Activated naive CD4-positive, alpha-beta T cell treated with anti-CD3 and anti-CD28 coated beads, Interleukin-2, amount 50 U/mL, for 16 hours (primary cell): ENCODE data around the gene SPR.

ENCODE experiments used
- DNase-seq: peaks from one replicate; pipeline ENCODE4 v3.0.0-alpha.2; 2020

SPR gene

GRCh38 chr2:72933207-72933606 lies 46.0 kb downstream of the SPR start:
- DNase-seq = no peak

GRCh38 chr2:72933646-72934151 lies 46.5 kb downstream of the SPR start:
- DNase-seq = no peak

GRCh38 chr2:72934683-72935610 lies 47.7 kb downstream of the SPR start:
- DNase-seq = no peak

- no peak for DNase-seq
Observed at GRCh38 chr2:72935611-72935957, 48.4 kb downstream of the SPR start.

GRCh38 chr2:72936660-72937355 lies 49.6 kb downstream of the SPR start:
- DNase-seq = no peak

- no peak for DNase-seq
Observed at GRCh38 chr2:72937356-72937669, 50.1 kb downstream of the SPR start.

- no peak for DNase-seq
Observed at GRCh38 chr2:72938455-72938854, 51.2 kb downstream of the SPR start.

- no peak for DNase-seq
Observed at GRCh38 chr2:72940361-72940760, 53.2 kb downstream of the SPR start.

- DNase-seq = no peak
Observed at GRCh38 chr2:72940786-72941185, 53.6 kb downstream of the SPR start.
